Ishikawa (cell line): ENCODE results near the gene TLE1.

Source experiments
- CEBPB ChIP-seq: IDR thresholded peaks from 2 replicates; pipeline ENCODE4 v1.6.1; 2012
- CREB1 ChIP-seq: IDR thresholded peaks from 2 replicates; pipeline ENCODE4 v1.6.1; 2012; ENCODE audit warnings: low read depth
- EGR1 ChIP-seq: IDR thresholded peaks from 2 replicates; pipeline ENCODE4 v1.6.1; 2012
- EP300 ChIP-seq: IDR thresholded peaks from 2 replicates; pipeline ENCODE4 v1.6.1; 2012; ENCODE audit warnings: borderline replicate concordance
- FOXM1 ChIP-seq: IDR thresholded peaks from 2 replicates; pipeline ENCODE4 v1.6.1; 2012; ENCODE audit warnings: low read depth, borderline replicate concordance
- NFIC ChIP-seq: IDR thresholded peaks from 2 replicates; pipeline ENCODE4 v1.6.1; 2012
- RAD21 ChIP-seq: IDR thresholded peaks from 2 replicates; pipeline ENCODE4 v1.6.1; 2012; ENCODE audit warnings: low read depth
- TAF1 ChIP-seq: IDR thresholded peaks from 2 replicates; pipeline ENCODE4 v1.6.1; 2012; ENCODE audit warnings: low read depth, mild to moderate bottlenecking
- TCF12 ChIP-seq: IDR thresholded peaks from 2 replicates; pipeline ENCODE4 v1.6.1; 2012; ENCODE audit warnings: low read depth
- TEAD4 ChIP-seq: IDR thresholded peaks from 2 replicates; pipeline ENCODE4 v1.6.1; 2012
- YY1 ChIP-seq: IDR thresholded peaks from 2 replicates; pipeline ENCODE4 v1.6.1; 2012; ENCODE audit warnings: low read depth
- ZBTB7A ChIP-seq: IDR thresholded peaks from 2 replicates; pipeline ENCODE4 v1.6.1; 2012; ENCODE audit warnings: low read depth
- TF ChIP-seq, protein P1 (sequence below): IDR thresholded peaks from 2 replicates; pipeline ENCODE4 v1.6.1; 2012; ENCODE audit warnings: low read depth, mild to moderate bottlenecking
- TF ChIP-seq, protein P2 (sequence below): IDR thresholded peaks from 2 replicates; pipeline ENCODE4 v1.6.1; 2012
- TF ChIP-seq, protein P3 (sequence below): IDR thresholded peaks from 2 replicates; pipeline ENCODE4 v1.6.1; 2012

Gene TLE1

DNA sequence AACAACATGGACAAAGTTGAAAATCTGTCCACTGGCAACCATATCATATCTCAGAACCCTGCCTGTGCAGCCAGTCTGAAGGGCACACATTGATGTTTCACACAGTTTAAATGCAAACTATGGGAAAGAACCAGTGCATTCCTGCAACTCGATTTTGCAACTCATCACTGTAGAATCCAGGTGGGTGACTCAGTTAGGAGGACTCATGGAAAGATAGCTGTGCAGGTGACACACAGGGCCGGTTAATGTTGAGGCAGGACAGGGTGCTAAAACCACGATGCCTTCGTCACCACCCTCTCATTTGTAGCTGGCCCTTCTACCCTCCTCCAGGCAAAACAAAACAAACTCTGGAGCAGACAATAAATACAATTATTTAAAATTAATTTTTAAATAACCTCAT, 62.8 kb downstream of the TLE1 start:
- TF ChIP-seq CREB1 (no peak), TEAD4 (no peak), NFIC (no peak), CEBPB (no peak), RAD21 (no peak), EGR1 (no peak), TCF12 (no peak), FOXM1 (no peak)
- TF ChIP-seq, protein P1, sequence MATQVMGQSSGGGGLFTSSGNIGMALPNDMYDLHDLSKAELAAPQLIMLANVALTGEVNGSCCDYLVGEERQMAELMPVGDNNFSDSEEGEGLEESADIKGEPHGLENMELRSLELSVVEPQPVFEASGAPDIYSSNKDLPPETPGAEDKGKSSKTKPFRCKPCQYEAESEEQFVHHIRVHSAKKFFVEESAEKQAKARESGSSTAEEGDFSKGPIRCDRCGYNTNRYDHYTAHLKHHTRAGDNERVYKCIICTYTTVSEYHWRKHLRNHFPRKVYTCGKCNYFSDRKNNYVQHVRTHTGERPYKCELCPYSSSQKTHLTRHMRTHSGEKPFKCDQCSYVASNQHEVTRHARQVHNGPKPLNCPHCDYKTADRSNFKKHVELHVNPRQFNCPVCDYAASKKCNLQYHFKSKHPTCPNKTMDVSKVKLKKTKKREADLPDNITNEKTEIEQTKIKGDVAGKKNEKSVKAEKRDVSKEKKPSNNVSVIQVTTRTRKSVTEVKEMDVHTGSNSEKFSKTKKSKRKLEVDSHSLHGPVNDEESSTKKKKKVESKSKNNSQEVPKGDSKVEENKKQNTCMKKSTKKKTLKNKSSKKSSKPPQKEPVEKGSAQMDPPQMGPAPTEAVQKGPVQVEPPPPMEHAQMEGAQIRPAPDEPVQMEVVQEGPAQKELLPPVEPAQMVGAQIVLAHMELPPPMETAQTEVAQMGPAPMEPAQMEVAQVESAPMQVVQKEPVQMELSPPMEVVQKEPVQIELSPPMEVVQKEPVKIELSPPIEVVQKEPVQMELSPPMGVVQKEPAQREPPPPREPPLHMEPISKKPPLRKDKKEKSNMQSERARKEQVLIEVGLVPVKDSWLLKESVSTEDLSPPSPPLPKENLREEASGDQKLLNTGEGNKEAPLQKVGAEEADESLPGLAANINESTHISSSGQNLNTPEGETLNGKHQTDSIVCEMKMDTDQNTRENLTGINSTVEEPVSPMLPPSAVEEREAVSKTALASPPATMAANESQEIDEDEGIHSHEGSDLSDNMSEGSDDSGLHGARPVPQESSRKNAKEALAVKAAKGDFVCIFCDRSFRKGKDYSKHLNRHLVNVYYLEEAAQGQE: no peak
- TF ChIP-seq, protein P2, sequence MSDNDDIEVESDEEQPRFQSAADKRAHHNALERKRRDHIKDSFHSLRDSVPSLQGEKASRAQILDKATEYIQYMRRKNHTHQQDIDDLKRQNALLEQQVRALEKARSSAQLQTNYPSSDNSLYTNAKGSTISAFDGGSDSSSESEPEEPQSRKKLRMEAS: no peak
- TF ChIP-seq, protein P3, sequence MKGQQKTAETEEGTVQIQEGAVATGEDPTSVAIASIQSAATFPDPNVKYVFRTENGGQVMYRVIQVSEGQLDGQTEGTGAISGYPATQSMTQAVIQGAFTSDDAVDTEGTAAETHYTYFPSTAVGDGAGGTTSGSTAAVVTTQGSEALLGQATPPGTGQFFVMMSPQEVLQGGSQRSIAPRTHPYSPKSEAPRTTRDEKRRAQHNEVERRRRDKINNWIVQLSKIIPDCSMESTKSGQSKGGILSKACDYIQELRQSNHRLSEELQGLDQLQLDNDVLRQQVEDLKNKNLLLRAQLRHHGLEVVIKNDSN: no peak

DNA sequence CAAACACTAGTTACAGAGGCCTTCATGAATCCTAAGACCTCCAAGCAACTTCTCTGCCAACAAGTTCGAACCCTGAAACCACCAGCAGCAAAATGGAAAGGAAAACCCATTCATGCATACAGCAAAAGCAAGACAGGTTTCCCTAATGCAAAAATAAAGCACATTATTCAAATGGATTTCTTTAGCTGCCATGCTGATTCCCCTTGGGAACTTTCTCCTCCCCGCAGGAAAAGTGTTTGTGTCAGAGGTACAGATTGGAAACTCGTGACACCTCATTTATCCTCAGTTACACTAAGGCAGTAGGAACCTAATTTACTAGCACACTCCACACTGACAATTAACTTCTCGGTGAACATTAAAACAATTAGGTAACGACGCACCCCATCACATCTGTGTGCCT, 63.4 kb downstream of the TLE1 start:
- TF ChIP-seq ZBTB7A (no peak), TAF1 (no peak), CEBPB (no peak)
- TF ChIP-seq, protein P2: no peak

DNA sequence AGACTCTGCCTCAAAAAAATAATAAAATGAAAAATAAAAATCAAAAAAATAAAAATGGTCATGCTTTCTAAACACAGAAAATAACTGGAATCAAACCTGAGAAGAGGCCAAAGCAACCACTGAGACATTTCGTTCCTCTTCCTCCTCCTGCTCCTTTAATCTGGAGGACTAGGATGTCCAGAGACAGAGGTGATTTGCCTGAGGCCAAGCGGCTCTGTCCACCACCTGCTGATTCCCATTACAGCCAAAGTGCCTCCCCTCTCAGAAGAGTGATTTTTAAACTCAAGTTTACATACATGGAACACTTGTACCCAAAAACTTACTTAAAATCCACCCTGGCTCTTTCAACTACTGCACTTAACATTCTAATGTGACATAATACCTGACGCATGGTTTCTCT, 65.6 kb downstream of the TLE1 start:
- no peak for TF ChIP-seq TCF12
- TF ChIP-seq, protein P2: no peak
- no peak for TF ChIP-seq EGR1
- no peak for TF ChIP-seq YY1

DNA sequence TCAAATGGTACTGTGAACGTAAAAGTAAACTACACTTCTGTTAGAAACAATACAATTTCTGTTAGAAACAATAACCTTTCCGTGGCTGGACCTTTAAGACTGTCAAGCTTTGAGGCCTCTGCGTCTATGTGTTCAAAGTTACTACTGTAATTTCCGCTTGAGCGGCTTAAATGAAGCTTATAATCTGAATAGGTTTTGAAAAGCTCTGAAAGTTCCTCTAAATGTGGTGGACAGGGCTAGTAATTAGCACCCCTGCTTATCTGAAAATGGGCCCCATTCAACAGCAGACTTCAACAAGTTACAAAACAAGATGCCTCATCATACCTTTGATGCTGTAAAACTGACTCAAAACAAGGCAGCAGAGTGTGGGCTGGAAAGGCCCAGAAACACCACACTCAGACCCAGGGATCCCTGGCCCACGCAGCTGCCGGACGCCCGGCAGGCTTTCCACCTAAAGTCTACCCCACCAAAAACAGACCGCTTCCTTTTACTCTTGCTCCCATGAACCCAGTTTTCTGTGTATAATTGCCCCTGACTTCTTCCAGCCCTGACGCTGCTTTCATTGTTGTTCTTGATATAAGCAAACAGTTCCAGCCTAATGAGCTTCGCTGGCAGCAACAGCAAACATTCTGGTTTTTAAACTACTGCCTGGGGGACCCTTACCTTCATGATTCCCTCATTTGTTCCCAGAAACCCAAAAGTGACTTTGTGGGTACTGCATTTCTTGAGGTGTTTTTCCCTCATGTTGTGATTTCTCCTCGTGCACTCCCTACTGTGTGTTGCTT, 66.7 kb downstream of the TLE1 start:
- TF ChIP-seq, protein P1: no peak
- TF ChIP-seq, protein P3: no peak

DNA sequence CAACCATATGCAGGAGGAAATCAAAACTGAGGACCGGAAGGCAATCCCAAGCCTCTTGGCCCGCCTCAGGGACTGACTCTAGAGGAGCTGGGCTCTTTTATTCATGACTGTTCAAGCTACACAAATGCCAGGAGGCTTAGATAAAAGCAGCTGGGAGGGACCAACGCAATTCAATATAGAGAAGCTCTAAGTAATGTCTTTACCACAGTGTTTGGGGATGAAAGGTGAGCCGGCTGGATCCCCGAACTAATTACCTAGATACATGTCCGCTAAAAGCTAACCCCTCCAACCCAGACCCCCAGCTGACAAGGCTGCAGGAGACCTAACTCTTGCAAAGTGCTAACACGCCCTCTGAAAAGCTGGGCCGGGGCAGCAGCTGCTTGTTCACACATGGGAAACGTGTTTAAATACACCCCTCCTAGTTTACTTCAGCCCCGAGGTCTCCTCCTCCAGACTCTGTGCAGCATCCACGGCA, 67.5 kb downstream of the TLE1 start:
- TF ChIP-seq, protein P1: no peak
- TF ChIP-seq TCF12 (no peak), EGR1 (no peak), TAF1 (no peak), CEBPB (no peak), TEAD4 (no peak), ZBTB7A (no peak), CREB1 (no peak), YY1 (no peak), EP300 (no peak), RAD21 (no peak), NFIC (no peak), FOXM1 (no peak)
- TF ChIP-seq, protein P3: no peak
- TF ChIP-seq, protein P2: no peak
